22Rv1 (cell line): ENCODE results near the gene MCRS1.

Experiments
- CTCF ChIP-seq: fragments of 450-650 bp; IDR thresholded peaks from 2 replicates; pipeline ENCODE4 v1.5.1; 2017; ENCODE audit warnings: mild to moderate bottlenecking
- ZFX ChIP-seq: fragments of 450-650 bp; IDR thresholded peaks from 2 replicates; pipeline ENCODE4 v1.6.1; 2017; ENCODE audit warnings: antibody characterized with exemption, borderline replicate concordance

- TF ChIP-seq CTCF (no peak), ZFX (no peak)
These were observed 20.8 kb downstream of the MCRS1 start for GRCh38 chr12:49547090-49547690.
